Activated CD4-positive, alpha-beta T cell treated with anti-CD3 and anti-CD28 coated beads, Interleukin-2, Interleukin-6, amounts not matched to agents 100 ng/mL and 50 ng/mL, durations not matched to agents 16 hours and 8 hours (primary cell): Measurements from ENCODE around the gene MTG2.

Experiments
- DNase-seq: peaks from one replicate; pipeline ENCODE4 v3.0.0-alpha.2; 2020

The MTG2 gene

DNA sequence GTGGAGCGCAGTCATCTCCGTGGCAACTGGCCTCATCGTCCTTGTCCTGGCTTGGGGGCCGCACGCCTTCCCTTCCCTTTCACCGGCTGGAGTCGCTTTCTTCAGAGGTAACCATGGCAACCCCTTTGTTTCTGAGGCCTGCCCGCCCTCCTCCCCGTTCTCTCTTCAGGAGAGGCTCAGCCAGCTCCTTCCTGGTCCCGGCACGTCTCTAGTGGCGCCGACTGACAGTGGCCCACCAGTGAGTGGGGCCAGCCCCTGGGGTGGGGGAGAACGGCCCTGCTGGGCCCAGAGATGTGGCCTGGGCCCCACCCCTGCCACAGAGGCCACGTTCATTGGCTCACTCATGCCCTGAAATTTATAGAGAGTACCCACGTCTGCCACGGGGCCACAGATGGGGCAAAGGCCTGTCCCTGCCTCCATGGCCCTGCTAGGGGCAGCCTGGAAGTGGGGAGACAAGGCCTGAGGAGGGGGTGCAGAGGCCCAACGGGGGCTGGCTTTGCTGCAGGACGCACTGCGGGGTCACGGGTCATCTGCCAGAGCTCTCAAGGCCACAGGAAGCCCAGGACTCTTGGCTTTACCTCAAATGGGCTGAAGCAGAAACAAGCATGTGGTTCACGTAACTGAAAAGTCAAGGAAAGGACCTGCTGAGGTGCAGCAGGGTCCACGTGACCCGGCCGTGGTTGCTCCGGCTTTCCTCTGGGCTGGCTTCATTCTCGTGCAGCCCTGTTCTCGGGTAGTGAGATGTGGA is 54.1 kb downstream of the MTG2 start:
- no peak for DNase-seq

DNA sequence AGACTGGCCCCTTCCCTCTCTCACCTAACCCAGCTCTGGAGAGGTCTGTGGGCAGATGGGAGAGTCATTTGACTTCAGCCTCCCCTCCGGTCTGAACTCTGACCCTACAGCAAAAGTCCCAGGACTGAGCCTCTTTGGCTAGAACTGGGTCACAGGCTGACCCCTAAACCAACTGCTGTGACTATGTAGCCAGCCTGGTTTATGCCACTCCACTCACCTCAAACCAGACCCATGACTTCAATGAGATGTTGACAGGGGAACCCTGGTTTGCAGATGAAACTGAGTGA is 54.6 kb downstream of the MTG2 start:
- DNase-seq = no peak

DNA sequence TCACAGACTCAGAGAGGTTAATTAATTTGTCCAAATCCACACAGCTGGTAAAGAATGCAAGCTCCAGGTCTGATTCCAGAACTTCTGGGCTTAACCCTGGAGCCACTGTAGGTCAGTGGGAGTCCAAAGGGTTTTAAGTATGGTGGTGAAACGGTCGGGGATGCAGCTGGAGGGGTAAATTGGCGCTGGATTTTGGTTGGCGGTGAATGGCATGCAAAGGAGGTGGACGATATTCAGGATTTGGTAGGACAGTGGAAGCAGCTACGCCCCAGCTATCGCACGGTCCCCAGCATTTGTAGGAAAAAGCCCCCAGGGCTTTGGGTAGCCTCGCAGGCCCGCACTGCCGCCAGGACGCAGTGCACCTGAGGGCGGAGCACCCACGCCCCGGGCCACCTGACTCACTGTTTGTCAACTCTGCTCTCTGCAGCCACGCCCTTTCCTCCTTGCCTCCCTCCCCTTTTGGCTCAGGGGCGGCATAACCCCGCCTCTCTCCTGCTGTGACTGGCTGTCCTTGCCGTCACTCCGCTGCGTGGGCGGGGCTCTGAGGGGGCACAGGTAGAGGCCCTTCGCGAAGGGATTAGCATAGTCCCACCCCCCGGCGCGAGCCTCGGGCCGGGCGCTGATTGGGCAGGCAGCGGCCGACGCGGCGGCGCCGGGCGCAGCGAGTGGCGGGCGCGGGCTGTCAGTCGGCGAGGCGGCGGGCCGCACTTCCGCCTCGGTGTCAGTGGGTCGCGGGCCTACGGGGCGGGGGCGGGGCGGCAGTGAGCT is 55.2 kb downstream of the MTG2 start, which contains the start of gene OSBPL2:
Gene OSBPL2, plus strand, starts transcription at position 721 of the 768 bp plus-strand sequence. CDS start 17,664 bp downstream, outside the sequence.
- peak; percentile 100 for DNase-seq

DNA sequence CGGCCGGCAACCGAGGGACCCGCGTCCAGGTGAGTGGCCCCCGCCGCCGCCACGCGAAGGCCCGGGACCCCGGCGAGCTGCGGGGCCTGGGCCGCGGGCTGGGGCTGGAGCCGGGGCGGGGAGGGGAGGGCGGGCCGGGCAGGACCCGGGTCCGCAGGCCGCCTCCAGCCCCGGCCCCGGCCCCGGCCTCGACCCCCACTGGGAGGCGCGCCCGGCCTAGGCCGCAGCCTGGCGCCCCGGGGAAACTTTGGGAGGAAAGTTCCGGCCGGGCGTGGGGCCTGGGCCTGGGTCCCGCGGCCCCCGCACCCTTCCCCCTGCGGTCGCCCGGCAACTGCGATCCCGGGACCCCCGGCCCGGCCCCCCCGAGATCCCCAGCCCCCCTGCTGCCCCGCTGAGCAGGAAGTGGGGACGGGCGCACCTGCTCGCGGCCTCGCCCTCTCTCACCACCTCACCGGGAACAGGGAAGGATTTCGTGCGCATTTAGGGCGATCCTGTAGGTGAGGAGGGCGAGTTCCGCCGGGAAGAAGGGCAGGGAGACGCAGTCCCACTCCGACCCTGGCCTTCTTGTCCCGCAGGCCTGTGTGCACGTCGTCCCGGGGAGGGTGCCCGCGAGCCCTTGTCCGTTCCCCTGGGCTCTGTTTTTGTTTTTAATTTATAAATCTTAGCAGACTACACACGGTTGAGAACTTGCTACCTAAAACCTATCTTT is 55.9 kb downstream of the MTG2 start:
- DNase-seq = no peak

DNA sequence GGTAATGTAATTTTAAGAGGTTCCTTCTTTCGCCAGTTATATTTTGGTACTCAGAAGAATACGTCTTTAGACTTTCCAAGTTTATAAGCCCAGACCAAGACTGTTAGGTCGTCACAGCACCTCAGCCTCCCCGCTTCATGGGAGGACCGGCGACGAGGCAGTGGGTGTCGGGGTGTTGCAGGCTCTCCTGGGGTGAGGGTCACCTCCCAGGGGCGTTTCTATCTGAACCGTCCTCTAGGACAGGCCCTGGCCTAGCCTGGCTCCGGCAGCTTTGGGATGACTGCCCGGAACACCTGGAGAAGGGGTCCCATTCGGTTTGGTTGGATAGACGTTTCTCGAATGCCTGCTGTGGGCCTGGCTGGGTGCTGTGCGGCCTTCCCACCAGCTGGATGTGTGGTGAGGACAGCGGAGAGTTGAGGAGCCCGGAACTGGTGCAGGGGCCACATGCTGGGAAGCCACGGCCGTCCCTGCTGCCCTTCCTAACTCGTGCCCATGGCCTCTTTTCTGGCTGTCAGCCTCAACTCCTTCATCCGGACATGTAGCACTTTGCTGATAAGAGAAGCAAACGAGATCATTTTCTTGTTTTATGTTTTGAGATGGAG is 56.6 kb downstream of the MTG2 start:
- no peak for DNase-seq

DNA sequence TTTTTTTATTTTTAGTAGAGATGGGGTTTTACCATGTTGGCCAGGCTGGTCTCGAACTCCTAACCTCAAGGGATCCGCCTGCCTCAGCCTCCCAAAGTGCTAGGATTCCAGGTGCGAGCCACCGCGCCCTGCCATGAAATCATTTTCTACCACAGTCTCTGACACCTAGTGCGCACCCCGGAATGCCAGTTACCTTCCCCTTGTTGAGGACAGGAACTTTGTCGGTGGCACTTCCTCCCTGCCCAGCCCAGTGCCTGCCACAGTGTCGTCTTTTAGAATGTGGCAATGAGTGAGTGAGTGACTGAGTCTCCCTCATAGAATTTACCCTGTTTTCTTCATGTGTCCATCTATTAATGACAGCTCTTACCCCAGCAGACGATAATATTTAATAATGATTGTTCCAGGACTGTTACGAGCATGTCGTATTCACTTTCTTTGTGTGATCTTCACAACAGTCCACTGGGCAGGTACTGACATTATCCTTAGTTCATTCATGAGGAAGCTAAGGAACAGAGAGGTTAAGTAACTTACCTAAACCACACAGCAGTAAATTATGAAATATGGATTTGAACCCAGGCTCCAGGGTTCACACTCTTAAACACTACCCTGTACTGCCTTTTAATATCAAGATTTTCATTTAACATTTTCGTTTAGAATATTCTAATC is 57.3 kb downstream of the MTG2 start:
- DNase-seq = no peak

DNA sequence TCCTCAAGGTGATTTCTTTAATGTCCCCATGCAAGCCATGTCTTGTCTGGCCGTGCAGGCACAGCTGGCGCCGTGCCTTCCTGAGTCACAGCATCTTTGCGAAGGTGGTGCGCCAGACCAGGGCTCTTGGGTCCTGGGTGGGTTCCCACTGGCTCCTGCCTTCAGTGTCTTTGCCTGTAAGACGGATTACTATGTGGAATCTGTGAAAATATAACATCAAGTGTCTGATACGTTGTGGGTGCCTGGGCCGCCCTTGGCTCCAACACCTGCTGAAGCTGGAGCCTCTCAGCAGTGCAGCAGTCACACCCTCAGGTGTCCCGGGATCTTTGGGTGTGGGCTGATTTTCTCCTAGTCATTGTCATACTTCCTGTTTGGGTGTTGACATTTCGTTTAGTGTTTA is 58.7 kb downstream of the MTG2 start:
- no peak for DNase-seq

DNA sequence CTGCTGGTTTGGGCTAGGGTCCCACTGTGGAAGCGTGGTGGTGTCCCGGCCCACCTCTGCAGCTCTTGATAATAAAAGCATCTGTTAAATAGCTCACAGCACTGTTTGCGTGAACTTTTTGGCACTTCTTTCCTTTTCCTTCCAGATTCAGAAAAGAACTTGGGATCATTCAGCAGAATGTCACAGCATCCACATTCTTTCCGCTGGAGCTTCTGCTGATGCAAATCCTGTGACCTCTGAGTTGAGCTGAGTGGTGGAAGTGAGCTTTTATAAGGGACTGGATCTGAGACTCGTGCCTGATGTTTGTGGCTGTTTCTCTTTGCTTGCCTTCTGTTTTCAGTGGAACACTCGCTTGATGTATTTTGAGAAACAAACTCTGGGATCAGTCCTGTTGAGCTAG is 59.3 kb downstream of the MTG2 start:
- no peak for DNase-seq

DNA sequence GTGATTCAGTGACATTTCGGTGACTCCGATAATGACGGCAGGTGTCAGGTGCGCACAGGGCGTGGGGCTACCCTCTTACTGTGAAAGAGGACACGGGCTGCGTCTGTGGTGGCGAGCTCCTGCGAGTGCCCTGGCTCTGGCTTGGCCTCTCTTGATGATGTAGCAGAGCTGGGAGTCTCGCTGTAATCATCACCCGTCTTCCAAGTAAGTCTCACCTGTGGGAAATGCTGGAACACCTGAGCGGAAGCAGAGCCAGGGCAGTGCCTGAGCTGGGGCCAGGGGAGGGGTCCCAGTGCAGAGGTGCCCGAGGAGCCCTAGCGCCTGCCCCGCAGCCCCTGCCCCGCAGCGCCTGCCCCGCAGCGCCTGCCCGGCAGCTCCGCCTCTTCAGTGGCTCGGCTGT is 60.3 kb downstream of the MTG2 start:
- DNase-seq = no peak

DNA sequence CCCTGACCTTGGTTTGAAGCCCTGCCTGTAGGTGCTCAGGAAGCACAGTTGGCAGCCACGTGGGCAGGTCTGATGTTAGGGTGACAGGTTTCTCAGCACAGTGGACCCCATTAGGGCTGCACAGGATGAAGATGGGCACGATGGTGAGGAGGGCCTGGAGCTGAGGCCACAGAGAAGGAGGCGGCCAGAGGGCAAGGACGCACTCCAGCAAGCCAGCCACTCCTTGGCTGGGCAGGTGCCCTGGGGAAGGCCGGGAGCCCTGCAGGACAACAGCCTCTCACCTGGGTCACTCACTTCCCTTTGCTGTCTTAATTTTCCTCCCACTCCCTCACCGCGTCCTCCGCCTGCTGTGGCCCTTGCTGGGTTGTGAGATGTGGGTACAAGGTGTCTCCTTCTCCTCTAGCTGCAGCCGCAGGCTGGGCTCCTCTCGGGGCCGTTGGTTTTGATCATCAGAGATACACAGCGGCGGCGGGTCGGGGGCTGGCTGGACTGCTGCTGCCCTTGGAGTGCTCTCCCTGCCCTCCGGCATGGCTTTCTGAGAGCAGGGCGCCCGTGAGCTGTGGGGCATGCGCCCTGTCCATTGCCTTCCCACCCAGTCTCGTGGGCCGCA is 61.2 kb downstream of the MTG2 start:
- no peak for DNase-seq

DNA sequence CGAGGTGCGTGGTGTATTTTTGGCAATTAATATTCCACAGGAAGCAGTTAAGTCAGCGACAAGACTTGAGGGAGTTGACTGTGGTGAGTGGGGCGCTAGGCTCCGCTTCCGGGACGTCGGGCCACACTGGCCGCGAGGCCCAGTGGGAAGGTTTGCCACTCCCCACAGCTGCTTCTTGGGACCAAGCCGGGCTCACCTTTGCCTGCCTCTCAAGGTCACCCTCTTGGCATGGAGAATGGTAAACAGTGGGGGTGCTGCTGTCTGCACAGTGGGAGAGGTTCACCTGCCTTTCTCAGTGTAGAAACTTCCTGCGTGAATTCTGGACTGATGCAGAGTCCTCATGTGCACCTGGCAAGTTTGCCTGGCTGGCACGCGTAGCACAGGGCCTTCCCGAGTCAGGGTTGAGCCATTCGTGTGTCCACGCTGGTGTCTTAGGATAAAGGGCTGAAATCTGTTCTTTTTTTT is 61.8 kb downstream of the MTG2 start:
- DNase-seq = no peak

DNA sequence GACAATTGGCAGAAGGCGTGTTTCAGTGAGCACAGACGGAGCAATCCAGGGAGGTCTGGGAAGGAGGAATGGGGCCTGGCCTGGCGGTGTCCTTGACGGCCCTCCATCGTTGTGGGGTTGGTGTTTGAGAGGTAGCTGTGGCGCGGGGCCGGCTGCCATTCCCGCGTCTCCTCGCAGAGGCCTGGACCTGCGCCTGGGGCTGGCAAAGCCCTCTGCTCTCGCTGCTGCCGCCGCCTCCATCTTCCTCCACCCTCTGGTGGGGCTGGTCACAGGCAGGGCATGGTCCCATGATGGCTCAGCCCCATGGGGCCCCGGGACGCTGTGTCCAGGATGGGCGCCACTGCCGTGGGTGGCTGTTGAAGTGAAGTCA is 63.1 kb downstream of the MTG2 start:
- no peak for DNase-seq

DNA sequence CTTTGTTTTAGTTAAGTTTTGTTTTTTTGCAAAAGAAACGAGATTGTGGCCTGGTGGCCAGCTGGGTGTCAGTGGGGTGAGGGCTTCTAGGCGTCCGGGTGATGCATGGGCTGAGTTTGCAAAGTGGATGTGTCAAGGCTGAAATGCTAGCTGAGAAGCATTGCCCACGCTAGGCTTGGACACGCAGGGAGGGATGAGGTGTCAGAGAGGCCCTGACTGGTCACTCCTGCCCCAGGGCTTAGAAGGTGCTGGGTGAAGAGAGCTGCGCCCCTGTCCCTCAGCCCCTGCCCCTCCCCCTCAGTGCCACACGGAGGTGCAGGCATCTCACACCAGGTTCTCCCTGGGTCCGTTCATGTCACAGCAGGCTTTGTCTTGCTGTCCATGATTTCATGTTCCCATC is 63.6 kb downstream of the MTG2 start:
- DNase-seq = no peak

DNA sequence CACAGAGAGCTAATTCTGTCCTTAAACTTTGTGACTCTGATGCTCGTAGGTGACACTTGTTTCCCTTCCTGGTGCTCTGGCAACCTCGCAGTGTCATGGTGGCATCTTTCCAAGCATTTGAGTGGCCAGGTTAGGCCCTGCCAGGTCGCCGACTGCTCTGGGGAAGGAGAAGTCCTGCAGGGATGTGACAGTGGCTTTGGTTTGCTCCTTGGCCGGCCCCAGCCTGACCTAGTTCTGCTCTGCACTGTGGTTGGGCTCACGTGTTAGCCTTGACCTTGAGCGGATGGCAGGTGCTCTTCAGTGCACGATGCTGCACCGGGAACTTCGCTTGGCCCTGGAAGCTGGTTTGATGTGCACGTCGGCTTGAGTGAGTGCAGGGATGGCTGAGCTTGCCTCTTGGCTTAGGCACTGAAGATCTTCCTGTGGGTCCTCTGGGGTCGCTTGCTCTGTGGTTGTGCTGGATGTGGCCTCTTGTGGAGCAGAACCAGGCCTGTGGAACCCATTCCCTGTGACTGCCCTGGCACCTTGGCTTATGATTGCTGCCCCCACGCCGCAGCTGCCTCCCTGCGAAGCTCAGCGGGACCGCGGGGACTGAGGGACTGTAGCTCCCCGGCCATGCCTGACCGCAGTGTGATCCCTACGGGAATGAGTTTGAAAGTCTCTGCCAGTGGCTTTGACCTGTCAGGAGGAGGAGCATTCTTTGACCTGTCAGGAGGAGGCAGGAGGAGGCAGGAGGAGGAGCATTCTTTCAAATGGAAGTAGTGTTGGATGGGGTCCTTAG is 64.2 kb downstream of the MTG2 start:
- DNase-seq = no peak

DNA sequence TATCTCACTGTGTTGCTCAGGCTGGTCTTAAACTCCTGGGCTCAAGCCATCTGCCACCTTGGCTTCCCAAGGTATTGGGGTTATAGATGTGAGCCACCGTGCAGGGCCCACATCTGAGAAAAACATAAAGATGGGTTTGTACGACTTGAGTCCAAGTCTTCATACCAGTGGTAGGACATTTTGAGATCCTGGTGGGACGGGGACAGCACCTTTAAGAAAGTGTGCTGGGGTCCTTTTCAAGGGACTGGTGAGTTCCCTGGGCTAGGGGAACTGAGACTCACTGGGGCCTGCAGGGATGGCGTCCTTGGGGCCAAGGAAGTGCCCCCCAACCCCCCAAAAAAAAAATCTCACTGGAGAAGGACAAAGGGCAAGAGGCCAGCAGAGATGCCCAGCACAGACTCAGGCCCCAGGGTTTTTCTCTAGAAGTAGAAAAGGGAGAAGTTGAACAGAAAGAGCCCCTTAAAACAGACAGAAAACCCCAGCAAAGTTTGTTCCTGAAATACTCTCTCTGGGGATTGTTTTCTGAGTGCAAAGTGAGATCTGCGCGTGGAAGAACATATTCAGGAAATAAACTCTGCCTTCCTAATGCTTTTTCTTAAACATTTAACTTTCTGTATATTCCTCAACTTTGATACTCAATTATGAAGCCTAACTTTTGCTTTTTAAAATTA is 66.2 kb downstream of the MTG2 start:
- DNase-seq = no peak

DNA sequence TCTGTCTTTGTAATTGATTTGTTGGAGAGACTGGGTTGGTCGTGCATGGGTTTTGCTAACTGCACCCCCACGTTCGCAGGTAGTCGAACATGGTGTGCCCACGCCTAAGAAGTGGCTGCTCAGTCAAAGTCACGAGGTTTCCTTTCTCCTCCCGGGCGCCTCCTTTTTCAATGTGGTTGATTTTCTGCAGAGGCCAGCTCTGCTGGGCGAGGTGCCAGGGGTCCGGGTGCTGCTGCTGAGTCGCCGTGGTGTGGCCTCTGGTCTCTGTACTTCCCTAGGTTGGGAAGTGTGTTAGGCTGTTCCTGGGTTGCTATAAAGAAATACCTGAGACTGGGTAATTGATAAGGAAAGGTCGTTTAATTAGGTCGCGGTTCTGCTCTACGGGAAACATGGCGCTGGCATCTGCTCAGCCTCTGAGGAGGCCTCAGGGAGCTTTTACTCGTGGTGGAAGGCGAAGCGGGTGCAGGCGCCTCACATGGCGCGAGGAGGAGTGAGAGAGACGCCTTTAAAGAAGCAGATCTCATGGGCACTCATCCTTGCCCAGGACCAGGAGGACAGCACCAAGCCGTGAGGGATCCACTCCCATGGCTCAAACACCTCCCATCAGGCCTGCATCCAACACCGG is 69.6 kb downstream of the MTG2 start:
- DNase-seq = no peak
